Neuronal stem cell (in vitro differentiated cells): ENCODE data around the gene CARMIL1. TPM values are rescaled to one million over a fixed set of nuclear protein-coding genes. Genes with fewer than 3 reads are reported as not detected.

Experiments
- small RNA-seq: library from polyadenylated mRNA; stranded (forward); fragments of <200 nt; extraction: miRNeasy Mini kit (QIAGEN cat#:217004); gene quantifications from one replicate; pipeline ENCODE3, GENCODE V24; 2013; ENCODE audit not compliant: insufficient read depth

CARMIL1 gene

Small RNA genes within 50 kb of the gene (small RNA-seq; reads per million reads assigned to genes)
- gene RF00019 (not detected), gene RNU6-987P (not detected)
